Heart left ventricle (tissue), 16 donors: ENCODE data around the gene PRSS1. TPM values are rescaled to one million over a fixed set of nuclear protein-coding genes. Genes with fewer than 3 reads are reported as not detected.
"Not testable (repeated sequence)": the region's sequence is repeated elsewhere in the genome, so short reads cannot be mapped to it uniquely, and the experiment has no call there.

ENCODE experiments used
- ATAC-seq, 4 donors: fragments of 200-7000 bp; cut with Tn5 transposase; one replicate each; pipeline ENCODE4 v1.9.1; 2020 to 2022; ENCODE audit warnings: moderate library complexity in 4 of 4, mild to moderate bottlenecking in 3 of 4, moderate number of reproducible peaks in 1 of 4
- DNase-seq, 5 donors: peaks; one replicate each; pipeline ENCODE4 v3.0.0-alpha.2; 2020
- H3K27ac ChIP-seq, 12 donors: fragments of 200-600 bp; sonication (generic) in 4 of 12; one replicate each; pipeline versions ENCODE4 v1.5.0 to v1.8.0; 2016 to 2022; ENCODE audit warnings: mild to moderate bottlenecking in 2 of 12
- H3K27me3 ChIP-seq, 9 donors: fragments of 200-600 bp; sonication (generic) in 2 of 9; one replicate each; pipeline versions ENCODE4 v1.5.1 to v1.8.0; 2016 to 2022; ENCODE audit warnings: mild to moderate bottlenecking in 3 of 9
- H3K36me3 ChIP-seq, 9 donors: fragments of 200-600 bp; sonication (generic) in 2 of 9; one replicate each; pipeline versions ENCODE4 v1.5.0 to v1.8.0; 2018 to 2022; ENCODE audit warnings: mild to moderate bottlenecking in 2 of 9
- H3K4me1 ChIP-seq, 12 donors: fragments of 200-600 bp; sonication (generic) in 4 of 12; one replicate each; pipeline versions ENCODE4 v1.5.0 to v1.8.0; 2016 to 2022; ENCODE audit warnings: mild to moderate bottlenecking in 3 of 12
- H3K4me3 ChIP-seq, 12 donors: fragments of 200-600 bp; sonication (generic) in 4 of 12; one replicate each; pipeline versions ENCODE4 v1.5.0 to v1.8.0; 2017 to 2022; ENCODE audit warnings: mild to moderate bottlenecking in 9 of 12, moderate library complexity in 4 of 12
- H3K9me3 ChIP-seq, 12 donors: fragments of 200-600 bp; sonication (generic) in 4 of 12; one replicate each; pipeline versions ENCODE4 v1.5.0 to v1.8.0; 2016 to 2022; ENCODE audit warnings: mild to moderate bottlenecking in 1 of 12
- CTCF ChIP-seq, 12 donors: fragments of 200-600 bp; sonication (generic) in 4 of 12; IDR thresholded peaks; one replicate each; pipeline versions ENCODE4 v1.5.0 to v1.8.0; 2018 to 2022; ENCODE audit warnings: antibody characterized with exemption in 12 of 12, mild to moderate bottlenecking in 5 of 12
- POLR2A ChIP-seq, 2 donors: fragments of 450-650 bp; IDR thresholded peaks; one replicate each; pipeline ENCODE4 v1.6.1; 2017; ENCODE audit warnings: antibody characterized with exemption in 2 of 2, mild to moderate bottlenecking in 2 of 2, moderate library complexity in 2 of 2
- WGBS, 4 donors: extraction: QIAGEN DNeasy Blood & Tissue Kit in 2 of 4; methylation state at CpG; one replicate each; pipeline versions ENCODE4 v1.1.5 to v1.1.7; 2013 to 2018; 5-methylcytosine and 5-hydroxymethylcytosine counted together
- intact Hi-C, 10 donors: fragments of 100-400 bp; cut with DNase I; formaldehyde crosslinking; loops; one replicate each; pipeline versions ENCODE4 v1.11.1 to v1.14.2; 2022
- polyA plus RNA-seq, 2 donors: library from polyadenylated mRNA; stranded (reverse); fragments of 200-250 nt; gene quantifications; one replicate each; pipeline ENCODE4 v1.2.3, GENCODE V29; 2013
- total RNA-seq, 9 donors: library from RNA; depleted of rRNA in 2 of 9; stranded (reverse); fragments of >200 nt in 2 of 9; fragmentation: NEBNext Ultra II Directional in 3 of 9; extraction: Animal tissue kit (Norgen Biotek cat#: 25700) in 3 of 9; gene quantifications; one replicate each; pipeline versions ENCODE4 v1.1.0 to v1.2.4, GENCODE V29; 2016 to 2023
- donor health status: ischemic (EF 13 %, LVEDD 7.1; RV severe dilation, severe dysfunction).
- donor health status: healthy with polysubstance abuse.
- donor health status: DM: no; HTN: yes; CAD: no.
- donor health status: DM: no; HTN: no; CAD: no.
- donor health status: ischemic (EF 25% LVEDD 6.9; RV normal size, moderate dysfunction).
- donor health status: ischemic (EF 25% LVEDD 5.7; RV mildly dilated, moderate dysfunction).
- donor health status: healthy.
- donor health status: DM: yes; HTN: yes; CAD: no.
- donor health status: ischemic (EF 35%, LVEDD 5.7; RV mildly dilated, moderate dysfunction).
- donor health status: nonischemic (EF 11% LVEDD 7.7; RV severe dilation, severe dysfunction).
- donor health status: DM: yes; HTN: yes; CAD: no.
- donor health status: PGD.
- donor health status: ischemic (EF 29% LVEDD 5.4; RV normal size, mild dysfunction).
- donor health status: nonischemic (EF 23%, LVEDD 6.1; RV moderate dilation, normal function).

PRSS1 gene
- total and polyA plus RNA-seq, 11 donors: 1.3 to 4.3 (median 3.0) TPM; not detected in 5

- DNase-seq: no peak
- 79 to 83% (median 80%) methylated on average over 4 of the region's 4 CpGs for WGBS, 4 donors
Measured at GRCh38 chr7:142745745-142746144, 3.5 kb upstream of the PRSS1 start.

GRCh38 chr7:142746264-142746663 lies 3.0 kb upstream of the PRSS1 start:
- no peak for ATAC-seq
- H3K4me3 ChIP-seq: no peak overlapping the region
- no peaks in the 10 kb centered on the region for H3K27me3 ChIP-seq
- TF ChIP-seq POLR2A (IDR thresholded peaks at IDR 0.05) (no peak), CTCF (IDR thresholded peaks at IDR 0.05) (no peak)
- intact Hi-C loops: no loop called here
- no peaks in the 10 kb centered on the region for H3K36me3 ChIP-seq
- no peak for DNase-seq
- peaks cover 0 to 13% (median 9%) of the 10 kb centered on the region in 12 donors for H3K4me1 ChIP-seq
- H3K9me3 ChIP-seq: no peaks in the 10 kb centered on the region
- WGBS, 4 donors: 72 to 82% (median 77%) methylated on average over 3 of the region's 3 CpGs
- no peak overlapping the region for H3K27ac ChIP-seq

More at GRCh38 chr7:142745745-142746144, 3.5 kb upstream of the PRSS1 start:
- intact Hi-C loops: no loop called here
- H3K36me3 ChIP-seq: no peaks in the 10 kb centered on the region
- no peaks in the 10 kb centered on the region for H3K9me3 ChIP-seq
- H3K27me3 ChIP-seq: no peaks in the 10 kb centered on the region
- no peak overlapping the region for H3K27ac ChIP-seq
- TF ChIP-seq POLR2A (IDR thresholded peaks at IDR 0.05): no peak
- no peak for TF ChIP-seq CTCF (IDR thresholded peaks at IDR 0.05)
- ATAC-seq: no peak
- H3K4me1 ChIP-seq: peaks cover 0 to 18% (median 9%) of the 10 kb centered on the region in 12 donors
- H3K4me3 ChIP-seq: no peak overlapping the region

- WGBS, 4 donors: 85 to 92% (median 87%) methylated on average over 2 of the region's 2 CpGs
- H3K9me3 ChIP-seq, DNase-seq, H3K4me3 ChIP-seq, intact Hi-C loops, H3K4me1 ChIP-seq, ATAC-seq, H3K36me3 ChIP-seq, H3K27ac ChIP-seq, H3K27me3 ChIP-seq: not testable (repeated sequence)
Measured at GRCh38 chr7:142748410-142748809, 862 bp upstream of the PRSS1 start.

GRCh38 chr7:142750321-142750938 lies 1.2 kb downstream of the PRSS1 start:
- Histone ChIP-seq H3K4me3 (no peak overlapping the region), H3K4me1 (no peaks in the 10 kb centered on the region), H3K27me3 (no peaks in the 10 kb centered on the region), H3K27ac (no peak overlapping the region), H3K36me3 (no peaks in the 10 kb centered on the region), H3K9me3 (no peaks in the 10 kb centered on the region)
- ATAC-seq: no peak
- TF ChIP-seq POLR2A (IDR thresholded peaks at IDR 0.05) (no peak), CTCF (IDR thresholded peaks at IDR 0.05) (no peak)
- DNase-seq: no peak
- intact Hi-C loops: no loop called here
- 62 to 72% (median 66%) methylated on average over 9 of the region's 9 CpGs for WGBS, 4 donors

GRCh38 chr7:142751526-142752175 lies 2.4 kb downstream of the PRSS1 start:
- H3K27ac ChIP-seq, H3K27me3 ChIP-seq, H3K36me3 ChIP-seq, intact Hi-C loops, H3K4me3 ChIP-seq, H3K4me1 ChIP-seq, ATAC-seq, H3K9me3 ChIP-seq, DNase-seq: not testable (repeated sequence)
- WGBS, 4 donors: 85 to 91% (median 87%) methylated on average over 14 of the region's 14 CpGs
